Transverse colon (tissue), 4 donors: ENCODE measurements around the gene DOP1B. TPM values are rescaled to one million over a fixed set of nuclear protein-coding genes. Genes with fewer than 3 reads are reported as not detected.

Experiments
- DNase-seq: peaks from one replicate; pipeline ENCODE4 v3.0.0-alpha.2; 2019
- H3K27ac ChIP-seq, 4 donors: fragments of 200-600 bp; sonication (generic); 2 replicates each; pipeline ENCODE4 v1.5.1; 2016 to 2018; ENCODE audit warnings: inconsistent platforms in 4 of 4
- H3K27me3 ChIP-seq: fragments of 200-600 bp; sonication (generic); 2 replicates; pipeline ENCODE4 v1.5.1; 2017; ENCODE audit warnings: inconsistent platforms
- H3K36me3 ChIP-seq, 4 donors: fragments of 200-600 bp; sonication (generic); 2 replicates each; pipeline ENCODE4 v1.5.1; 2017 to 2019; ENCODE audit warnings: inconsistent platforms in 4 of 4
- H3K4me1 ChIP-seq, 4 donors: fragments of 200-600 bp; sonication (generic); 2 replicates each; pipeline ENCODE4 v1.5.1; 2017 to 2020; ENCODE audit warnings: inconsistent platforms in 4 of 4
- H3K4me3 ChIP-seq, 4 donors: fragments of 200-600 bp; sonication (generic); 1 replicate in 1 of 4; 2 replicates in 3 of 4; pipeline versions ENCODE4 v1.5.1 to v1.6.1; 2017 to 2019; ENCODE audit warnings: inconsistent platforms in 4 of 4
- H3K9me3 ChIP-seq, 2 donors: fragments of 200-600 bp; sonication (generic); 2 replicates each; pipeline ENCODE4 v1.5.1; 2017 to 2019; ENCODE audit warnings: inconsistent platforms in 2 of 2
- CTCF ChIP-seq, 5 experiments: fragments of 200-600 bp in 3 of 5; fragments of 450-650 bp in 2 of 5; sonication (generic) in 3 of 5; IDR thresholded peaks; 1 replicate in 2 of 5; 2 replicates in 3 of 5; pipeline ENCODE4 v1.5.1; 2016 to 2017; ENCODE audit warnings: antibody characterized with exemption in 5 of 5, inconsistent platforms in 3 of 5, mild to moderate bottlenecking in 2 of 5, moderate library complexity in 1 of 5
- EP300 ChIP-seq: sonication (generic); formaldehyde crosslinking; IDR thresholded peaks from one replicate; pipeline ENCODE4 v1.6.1; 2017; ENCODE audit warnings: antibody characterized with exemption, low read depth
- POLR2A ChIP-seq: fragments of 450-650 bp; IDR thresholded peaks from one replicate; pipeline ENCODE4 v1.6.1; 2016; ENCODE audit warnings: antibody characterized with exemption, mild to moderate bottlenecking, moderate library complexity
- POLR2AphosphoS5 ChIP-seq, 3 donors: sonication (generic); formaldehyde crosslinking; IDR thresholded peaks; one replicate each; pipeline ENCODE4 v1.6.1; 2016; ENCODE audit warnings: antibody characterized with exemption in 3 of 3
- WGBS, 2 donors: methylation state at CpG; one replicate each; pipeline ENCODE4 v1.1.5; 2018; ENCODE audit warnings: low coverage in 1 of 2; 5-methylcytosine and 5-hydroxymethylcytosine counted together
- in situ Hi-C, 4 donors: fragments of 200-750 bp; cut with MboI; loops; one replicate each; pipeline versions ENCODE4 v1.15.0 to v1.15.1; 2017; ENCODE audit warnings: low sequenced_read_pairs in 3 of 4, low pct_ligation_motif_present in 1 of 4, low pct_unique_long_range_greater_than_20kb in 1 of 4
- intact Hi-C: fragments of 100-400 bp; cut with DNase I; formaldehyde crosslinking; loops from one replicate; pipeline ENCODE4 v1.15.1; 2023; ENCODE audit warnings: low total_unique reads
- total RNA-seq, 4 donors: library from RNA; depleted of rRNA; stranded (reverse); fragments of >200 nt; gene quantifications; one replicate each; pipeline ENCODE4 v1.1.0, GENCODE V29; 2016

DOP1B gene
- total RNA-seq, 4 donors from 2014 or later, result 49.4 to 74.4 (median 61.0) TPM

DNA sequence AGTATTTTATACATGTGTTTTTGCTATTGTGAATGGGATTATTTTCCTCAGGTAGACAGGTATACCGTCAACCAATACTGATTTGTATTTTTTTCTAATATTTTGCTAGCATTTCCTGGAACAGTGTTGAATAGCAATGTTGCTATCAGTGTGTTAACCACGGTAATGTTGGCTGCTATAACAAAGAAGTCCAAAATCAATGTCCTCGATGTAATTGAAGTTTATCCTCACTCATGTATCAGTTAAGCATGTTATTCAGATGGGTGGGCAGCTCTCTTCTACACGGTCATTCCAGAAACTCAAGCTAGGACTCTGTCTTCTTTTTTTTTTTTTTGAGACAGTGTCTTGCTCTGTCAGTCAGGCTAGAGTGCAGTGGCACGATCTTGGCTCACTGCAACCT is 24.3 kb downstream of the DOP1B start:
- no peaks in the 10 kb centered on the region for H3K27me3 ChIP-seq
- 95 to 96% methylated on average over 5 of the region's 5 CpGs for WGBS, 2 donors
- in situ Hi-C loops (no loop called here), intact Hi-C loops (no loop called here)
- TF ChIP-seq CTCF (IDR thresholded peaks at IDR 0.05) (no peak), EP300 (no peak), POLR2AphosphoS5 (IDR thresholded peaks at IDR 0.05) (no peak), POLR2A (no peak)
- no peak overlapping the region for H3K27ac ChIP-seq
- H3K9me3 ChIP-seq, result no peaks in the 10 kb centered on the region
- no peak overlapping the region for H3K4me3 ChIP-seq
- peaks cover 0 to 7% (median 0%) of the 10 kb centered on the region in 4 donors for H3K4me1 ChIP-seq
- DNase-seq, result no peak
- no peaks in the 10 kb centered on the region for H3K36me3 ChIP-seq

GRCh38 chr21:36183144-36183795 is 26.6 kb downstream of the DOP1B start:
- no peak overlapping the region for H3K27ac ChIP-seq
- no peak for DNase-seq
- TF ChIP-seq EP300 (no peak), CTCF (IDR thresholded peaks at IDR 0.05) (no peak), POLR2AphosphoS5 (IDR thresholded peaks at IDR 0.05) (no peak), POLR2A (no peak)
- H3K27me3 ChIP-seq, result no peaks in the 10 kb centered on the region
- H3K4me3 ChIP-seq, result no peak overlapping the region
- intact Hi-C loops (no loop called here), in situ Hi-C loops (no loop called here)
- no peaks in the 10 kb centered on the region for H3K36me3 ChIP-seq
- H3K9me3 ChIP-seq, result no peaks in the 10 kb centered on the region
- 85 to 91% methylated on average over 9 to 11 of the region's 11 CpGs for WGBS, 2 donors
- peaks cover 0 to 22% (median 13%) of the 10 kb centered on the region in 4 donors for H3K4me1 ChIP-seq

DNA sequence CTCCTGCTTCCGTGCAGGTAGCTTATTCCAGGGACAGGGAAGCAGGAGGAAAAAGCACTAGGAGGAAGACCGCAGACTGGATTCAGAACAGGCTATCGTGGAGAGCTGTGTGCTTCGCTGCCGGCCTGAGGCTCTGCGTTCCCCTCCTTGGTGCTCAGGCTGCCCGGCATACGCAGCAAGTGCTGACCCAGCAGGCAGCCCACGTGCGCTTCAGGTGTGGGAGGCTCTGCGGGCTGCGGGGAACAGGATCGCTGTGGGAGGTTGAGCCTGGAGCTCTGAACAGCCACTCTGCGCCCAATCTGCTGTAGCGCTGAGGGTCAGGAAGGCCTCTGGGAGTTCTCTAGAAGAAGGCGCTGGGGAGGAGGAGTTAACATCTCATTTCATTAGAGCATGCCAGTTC is 27.9 kb downstream of the DOP1B start:
- DNase-seq, result no peak

DNA sequence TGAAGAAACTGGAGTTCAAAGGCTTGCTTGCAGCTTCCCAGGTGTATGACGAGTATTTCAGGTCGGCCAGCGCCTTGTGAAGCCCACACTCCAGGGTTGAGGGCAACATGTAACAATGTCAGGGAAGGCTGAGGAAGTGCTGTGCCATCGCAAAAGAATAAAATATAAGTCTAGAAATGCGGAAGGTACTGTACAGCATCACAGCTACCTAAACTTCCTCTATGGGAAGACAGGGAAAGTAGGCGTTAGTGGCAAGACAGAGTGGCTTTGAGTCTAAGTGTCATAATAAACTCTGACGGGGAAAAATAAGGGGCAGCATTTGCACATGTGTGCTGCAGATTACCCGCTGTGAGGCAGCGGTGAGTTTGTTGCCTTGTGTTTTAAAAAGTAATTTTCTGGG is 28.9 kb downstream of the DOP1B start:
- intact Hi-C loops, result no loop called here
- H3K27ac ChIP-seq, result no peak overlapping the region
- DNase-seq, result no peak

More for the DNA sequence above, 27.9 kb downstream of the DOP1B start:
- TF ChIP-seq POLR2A, result no peak
- TF ChIP-seq CTCF (IDR thresholded peaks at IDR 0.05), result no peak
- no peak for TF ChIP-seq POLR2AphosphoS5 (IDR thresholded peaks at IDR 0.05)
- Histone ChIP-seq H3K4me3 (no peak overlapping the region), H3K27me3 (no peaks in the 10 kb centered on the region), H3K27ac (no peak overlapping the region), H3K4me1 (peaks cover 0 to 34% (median 25%) of the 10 kb centered on the region in 4 donors), H3K9me3 (no peaks in the 10 kb centered on the region), H3K36me3 (no peaks in the 10 kb centered on the region)
- in situ Hi-C loops, result no loop called here
- WGBS, 2 donors, result 86% methylated on average over 16 of the region's 16 CpGs; no CpG with 5 or more reads in 1 of the 2 donors
- intact Hi-C loops, result no loop called here

More for the DNA sequence above, 28.9 kb downstream of the DOP1B start:
- peaks cover 0 to 36% (median 27%) of the 10 kb centered on the region in 4 donors for H3K4me1 ChIP-seq
- H3K9me3 ChIP-seq, result no peaks in the 10 kb centered on the region
- H3K4me3 ChIP-seq, result no peak overlapping the region
- no peaks in the 10 kb centered on the region for H3K27me3 ChIP-seq
- in situ Hi-C loops, result no loop called here
- no peak for TF ChIP-seq POLR2A
- no peak for TF ChIP-seq EP300
- no peak for TF ChIP-seq CTCF (IDR thresholded peaks at IDR 0.05)
- TF ChIP-seq POLR2AphosphoS5 (IDR thresholded peaks at IDR 0.05), result no peak
- 88 to 93% methylated on average over 3 to 9 of the region's 9 CpGs for WGBS, 2 donors
- H3K36me3 ChIP-seq, result no peaks in the 10 kb centered on the region
